GM23338 (cell line): ENCODE data around the gene KIF3C. TPM values are rescaled to one million over a fixed set of nuclear protein-coding genes. Genes with fewer than 3 reads are reported as not detected.

Source experiments
- ATAC-seq: fragments of 200-7000 bp; cut with Tn5 transposase; 3 replicates; pipeline ENCODE4 v1.9.1; 2020
- DNase-seq: peaks from one replicate; pipeline ENCODE4 v3.0.0-alpha.2; 2015; ENCODE audit warnings: low spot score
- H2AFZ ChIP-seq: fragments of 200-600 bp; sonication (generic); 2 replicates; pipeline ENCODE4 v1.8.0; 2016; ENCODE audit warnings: antibody characterized with exemption, mild to moderate bottlenecking, moderate library complexity
- H3F3A ChIP-seq: fragments of 200-600 bp; sonication (generic); replicated peaks from 2 replicates; pipeline ENCODE4 v1.8.0; 2017; ENCODE audit warnings: antibody characterized with exemption, mixed run types, low read depth
- H3K27ac ChIP-seq: fragments of 200-600 bp; sonication (generic); 2 replicates; pipeline ENCODE4 v1.6.1; 2016; ENCODE audit warnings: low read depth
- H3K27me3 ChIP-seq: fragments of 200-600 bp; sonication (generic); 2 replicates; pipeline ENCODE4 v1.8.0; 2016; ENCODE audit warnings: mild to moderate bottlenecking, mixed run types, moderate library complexity; ENCODE audit not compliant: insufficient read depth
- H3K36me3 ChIP-seq: fragments of 200-600 bp; sonication (generic); 2 replicates; pipeline ENCODE4 v1.8.0; 2016; ENCODE audit warnings: mild to moderate bottlenecking; ENCODE audit not compliant: insufficient read depth
- H3K4me1 ChIP-seq: fragments of 200-600 bp; sonication (generic); 2 replicates; pipeline ENCODE4 v1.8.0; 2016; ENCODE audit warnings: mild to moderate bottlenecking, moderate library complexity; ENCODE audit not compliant: insufficient read depth
- H3K4me2 ChIP-seq: fragments of 200-600 bp; sonication (generic); 2 replicates; pipeline ENCODE4 v1.7.1; 2017; ENCODE audit warnings: mixed run types
- H3K4me3 ChIP-seq: fragments of 200-600 bp; sonication (generic); 2 replicates; pipeline ENCODE4 v1.6.1; 2016; ENCODE audit warnings: mixed run types
- H3K79me2 ChIP-seq: fragments of 200-600 bp; sonication (generic); replicated peaks from 2 replicates; pipeline ENCODE4 v1.8.0; 2017; ENCODE audit warnings: mild to moderate bottlenecking; ENCODE audit not compliant: insufficient read depth
- H3K9me2 ChIP-seq: fragments of 200-600 bp; sonication (generic); 2 replicates; pipeline ENCODE4 v1.8.0; 2017; ENCODE audit not compliant: insufficient read depth
- H4K20me1 ChIP-seq: fragments of 200-600 bp; sonication (generic); replicated peaks from 2 replicates; pipeline ENCODE4 v1.8.0; 2017; ENCODE audit warnings: mild to moderate bottlenecking; ENCODE audit not compliant: insufficient read depth
- H3K27ac Mint-ChIP-seq: 2 replicates; pipeline ENCODE4 v1.8.0; 2020; ENCODE audit warnings: inconsistent platforms, mild to moderate bottlenecking, moderate library complexity, mixed read lengths
- H3K27me3 Mint-ChIP-seq: 3 replicates; pipeline ENCODE4 v1.8.0; 2022; ENCODE audit warnings: low read depth, mild to moderate bottlenecking, moderate library complexity, mixed read lengths, inconsistent platforms; ENCODE audit not compliant: insufficient read depth, poor library complexity
- H3K36me3 Mint-ChIP-seq: 3 replicates; pipeline ENCODE4 v1.8.0; 2021; ENCODE audit warnings: low read depth, mild to moderate bottlenecking, inconsistent platforms, moderate library complexity, mixed read lengths
- H3K4me1 Mint-ChIP-seq: 3 replicates; pipeline ENCODE4 v1.8.0; 2020; ENCODE audit warnings: mild to moderate bottlenecking, inconsistent platforms, mixed read lengths
- H3K4me3 Mint-ChIP-seq: 3 replicates; pipeline ENCODE4 v1.8.0; 2021; ENCODE audit warnings: moderate library complexity, mild to moderate bottlenecking, inconsistent platforms, mixed read lengths
- H3K9me3 Mint-ChIP-seq: 3 replicates; pipeline ENCODE4 v1.8.0; 2020; ENCODE audit warnings: moderate library complexity, mild to moderate bottlenecking, inconsistent platforms, mixed read lengths
- CREB1 ChIP-seq: fragments of 250-450 bp; sonication (Bioruptor Pico); IDR thresholded peaks from 2 replicates; pipeline ENCODE4 v1.5.0; 2020; ENCODE audit warnings: low read depth, mild to moderate bottlenecking, moderate library complexity
- EZH2 ChIP-seq: fragments of 200-600 bp; sonication (generic); IDR thresholded peaks from one replicate; pipeline ENCODE4 v1.8.0; 2017; ENCODE audit warnings: antibody characterized with exemption, mild to moderate bottlenecking, low read depth; ENCODE audit not compliant: unreplicated experiment
- EZH2phosphoT487 ChIP-seq: fragments of 200-600 bp; sonication (generic); IDR thresholded peaks from one replicate; pipeline ENCODE4 v1.8.1; 2018; ENCODE audit warnings: antibody characterized with exemption; ENCODE audit not compliant: unreplicated experiment
- POLR2AphosphoS5 ChIP-seq: IDR thresholded peaks from 2 replicates; pipeline ENCODE4 v1.6.1; 2016; ENCODE audit warnings: antibody characterized with exemption, low read depth
- STAT1 ChIP-seq: IDR thresholded peaks from one replicate; pipeline ENCODE4 v1.6.1; 2016; ENCODE audit warnings: antibody characterized with exemption; ENCODE audit not compliant: unreplicated experiment
- ZNF114 ChIP-seq: fragments of 250-450 bp; sonication (Bioruptor Pico); IDR thresholded peaks from 2 replicates; pipeline ENCODE4 v1.5.0; 2020; ENCODE audit warnings: mild to moderate bottlenecking, moderate library complexity
- ZNF462 ChIP-seq: fragments of 250-450 bp; sonication (Bioruptor Pico); IDR thresholded peaks from 2 replicates; pipeline ENCODE4 v1.5.0; 2020; ENCODE audit warnings: mild to moderate bottlenecking, moderate library complexity
- polyA plus RNA-seq: library from polyadenylated mRNA; unstranded; fragments of >200 nt; fragmentation: Nextera tagmentation; extraction: Ambion mirVana; gene quantifications from 2 replicates; pipeline ENCODE4 v1.2.1, GENCODE V29; 2016
- total RNA-seq: library from RNA; depleted of rRNA; stranded (reverse); fragments of >200 nt; shearing (Covaris generic); gene quantifications from 2 replicates; pipeline ENCODE4 v1.2.3, GENCODE V29; 2014

The KIF3C gene
- total and polyA plus RNA-seq, 2 experiments from 2014 or later: 14.9 to 40.0 TPM

- TF ChIP-seq ZNF462 (CRISPR knock-in tag) (no peak), CREB1 (CRISPR knock-in tag) (no peak), ZNF114 (CRISPR knock-in tag) (no peak)
Measured at GRCh38 chr2:26008095-26008494, 25.8 kb upstream of the KIF3C start (continued).

DNA sequence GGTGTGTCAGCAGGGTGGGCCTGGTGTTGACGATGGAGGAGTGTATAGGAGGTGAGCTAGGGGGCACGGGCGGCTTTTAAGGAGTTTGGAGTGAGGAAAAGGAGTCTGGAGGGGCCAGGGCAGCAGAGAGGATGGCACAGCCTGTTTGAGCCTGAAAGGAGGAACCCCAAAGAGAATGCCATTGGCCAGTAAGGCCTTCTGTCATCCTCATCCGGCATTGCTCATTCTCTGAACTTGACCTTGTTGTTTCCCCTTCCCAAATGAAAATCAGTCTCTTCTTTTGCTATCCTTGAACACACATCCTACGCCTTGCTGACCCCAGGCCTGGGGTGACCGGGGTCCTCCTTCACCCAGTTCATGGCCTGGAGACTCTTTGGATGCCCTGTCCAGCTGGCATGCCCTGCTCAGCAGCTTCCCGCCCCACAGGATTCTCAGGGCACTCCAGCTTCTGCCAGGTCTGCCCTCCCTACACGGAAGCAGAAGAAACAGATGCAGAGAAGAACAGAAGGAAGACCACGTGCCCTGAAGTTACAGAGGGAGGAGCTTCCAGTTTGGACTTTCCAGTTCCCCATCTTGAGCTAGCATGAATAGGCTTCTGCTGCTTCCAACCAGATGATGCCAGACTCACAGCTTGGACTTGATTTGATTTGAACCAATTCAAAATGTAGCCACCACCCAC is 20.5 kb upstream of the KIF3C start:
- H3K4me3 Mint-ChIP-seq: no peak overlapping the region
- no peaks in the 10 kb centered on the region for H3F3A ChIP-seq
- TF ChIP-seq EZH2phosphoT487 (no peak), EZH2 (no peak), ZNF462 (CRISPR knock-in tag) (no peak), CREB1 (CRISPR knock-in tag) (no peak), ZNF114 (CRISPR knock-in tag) (no peak), POLR2AphosphoS5 (no peak), STAT1 (no peak)

More for the DNA sequence above, 20.5 kb upstream of the KIF3C start:
- Histone ChIP-seq H4K20me1 (no peaks in the 10 kb centered on the region), H3K27ac (no peak overlapping the region), H3K36me3 (no peaks in the 10 kb centered on the region), H3K4me2 (no peak overlapping the region), H3K79me2 (no peaks in the 10 kb centered on the region), H3K9me2 (no peaks in the 10 kb centered on the region), H3K4me1 (no peaks in the 10 kb centered on the region), H3K27me3 (no peaks in the 10 kb centered on the region), H2AFZ (no peak overlapping the region), H3K4me3 (no peak overlapping the region)
- Mint-ChIP-seq H3K27ac (no peak overlapping the region), H3K27me3 (peaks cover 11% of the 10 kb centered on the region), H3K4me1 (peaks cover 3% of the 10 kb centered on the region), H3K9me3 (no peaks in the 10 kb centered on the region; the same call in 2 of the 3 replicates), H3K36me3 (no peaks in the 10 kb centered on the region)
- DNase-seq (no peak), ATAC-seq (no peak)
